ENCODE measurements around the gene MARCHF4. TPM values are rescaled to one million over a fixed set of nuclear protein-coding genes. Genes with fewer than 3 reads are reported as not detected.

Gene MARCHF4
- total RNA-seq, 1 experiment from 2014 or later, result not detected

DNA sequence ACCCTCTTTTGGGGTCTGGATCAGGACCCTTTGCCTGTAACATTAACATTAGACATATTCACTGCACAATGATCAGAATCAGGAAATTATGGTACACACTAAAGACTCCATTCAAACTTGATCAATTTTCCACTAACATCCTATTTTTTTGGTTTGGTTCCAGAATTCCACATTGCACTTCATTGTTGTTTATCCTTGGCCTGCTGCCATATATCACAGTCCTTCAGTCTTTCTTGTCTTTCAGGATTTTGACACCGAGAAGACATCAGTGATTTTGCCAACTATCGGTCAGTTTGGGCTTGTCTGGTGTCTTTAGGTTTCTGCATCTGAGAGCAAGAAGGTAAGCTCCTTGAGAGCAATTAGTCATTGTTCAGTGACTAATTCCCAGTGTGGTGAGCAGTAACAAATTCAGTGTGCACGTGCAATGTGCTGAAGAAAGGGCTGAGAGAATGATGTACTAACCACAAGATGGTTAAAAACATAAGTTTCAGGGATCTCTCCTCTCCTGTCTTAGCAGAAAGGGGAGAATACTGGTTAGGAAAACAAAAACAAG, 23.5 kb downstream of the MARCHF4 start:
- TF ChIP-seq, protein P1, sequence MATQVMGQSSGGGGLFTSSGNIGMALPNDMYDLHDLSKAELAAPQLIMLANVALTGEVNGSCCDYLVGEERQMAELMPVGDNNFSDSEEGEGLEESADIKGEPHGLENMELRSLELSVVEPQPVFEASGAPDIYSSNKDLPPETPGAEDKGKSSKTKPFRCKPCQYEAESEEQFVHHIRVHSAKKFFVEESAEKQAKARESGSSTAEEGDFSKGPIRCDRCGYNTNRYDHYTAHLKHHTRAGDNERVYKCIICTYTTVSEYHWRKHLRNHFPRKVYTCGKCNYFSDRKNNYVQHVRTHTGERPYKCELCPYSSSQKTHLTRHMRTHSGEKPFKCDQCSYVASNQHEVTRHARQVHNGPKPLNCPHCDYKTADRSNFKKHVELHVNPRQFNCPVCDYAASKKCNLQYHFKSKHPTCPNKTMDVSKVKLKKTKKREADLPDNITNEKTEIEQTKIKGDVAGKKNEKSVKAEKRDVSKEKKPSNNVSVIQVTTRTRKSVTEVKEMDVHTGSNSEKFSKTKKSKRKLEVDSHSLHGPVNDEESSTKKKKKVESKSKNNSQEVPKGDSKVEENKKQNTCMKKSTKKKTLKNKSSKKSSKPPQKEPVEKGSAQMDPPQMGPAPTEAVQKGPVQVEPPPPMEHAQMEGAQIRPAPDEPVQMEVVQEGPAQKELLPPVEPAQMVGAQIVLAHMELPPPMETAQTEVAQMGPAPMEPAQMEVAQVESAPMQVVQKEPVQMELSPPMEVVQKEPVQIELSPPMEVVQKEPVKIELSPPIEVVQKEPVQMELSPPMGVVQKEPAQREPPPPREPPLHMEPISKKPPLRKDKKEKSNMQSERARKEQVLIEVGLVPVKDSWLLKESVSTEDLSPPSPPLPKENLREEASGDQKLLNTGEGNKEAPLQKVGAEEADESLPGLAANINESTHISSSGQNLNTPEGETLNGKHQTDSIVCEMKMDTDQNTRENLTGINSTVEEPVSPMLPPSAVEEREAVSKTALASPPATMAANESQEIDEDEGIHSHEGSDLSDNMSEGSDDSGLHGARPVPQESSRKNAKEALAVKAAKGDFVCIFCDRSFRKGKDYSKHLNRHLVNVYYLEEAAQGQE (IDR thresholded peaks at IDR 0.05; ENCODE audit: low read depth), result no peak
- TF ChIP-seq FOSL1 (IDR thresholded peaks at IDR 0.05; ENCODE audit: low read depth), result 0 out of 2 replicates have a peak, but pooled peaks have one; percentile 20
- Histone ChIP-seq H3K9ac (ENCODE audit: low read length) (no peak overlapping the region), H3K27ac (ENCODE audit: low read depth, low read length) (no peak overlapping the region), H3K27me3 (ENCODE audit: insufficient read depth, low read length) (peaks cover 9% of the 10 kb centered on the region), H3K79me2 (ENCODE audit: insufficient read depth, low read length) (no peaks in the 10 kb centered on the region), H3K4me1 (ENCODE audit: control insufficient read depth in 1 of 2, insufficient read depth in 2 of 2, low read length in 2 of 2) (peaks cover 0 to 11% of the 10 kb centered on the region in 2 experiments; a peak in 2 of 4 replicates), H3K36me3 (ENCODE audit: control insufficient read depth in 1 of 2, insufficient read depth in 2 of 2, low read length in 2 of 2) (no peaks in the 10 kb centered on the region), H3K4me2 (ENCODE audit: low read length) (no peak overlapping the region), H3K9me3 (ENCODE audit: control insufficient read depth in 1 of 2, insufficient read depth in 1 of 2, low read depth in 1 of 2, low read length in 2 of 2) (no peaks in the 10 kb centered on the region), H4K20me1 (ENCODE audit: insufficient read depth) (no peaks in the 10 kb centered on the region), H3K9me2 (ENCODE audit: insufficient read depth) (no peaks in the 10 kb centered on the region), H2AFZ (ENCODE audit: low read depth, low read length, poor library complexity, severe bottlenecking) (no peak overlapping the region), H3K4me3 (replicated peaks in 1 of 2; ENCODE audit: low read depth in 1 of 2, low read length in 2 of 2) (no peak overlapping the region)
- POLR2A ChIA-PET, result no interaction called here
- RAD21 ChIA-PET (ENCODE audit: low non-redundant PET in 1 of 2, low total read pairs in 2 of 2, uncharacterized antibody in 2 of 2, unreplicated experiment in 2 of 2), result no interaction called here
- ATAC-seq (no peak; the same call in 1 of the 2 replicates), DNase-seq (ENCODE audit: low read depth, low spot score) (no peak)
- CTCF ChIA-PET, result no interaction called here
- intact Hi-C loops (cut with micrococcal nuclease), result no loop called here
- BruUV-seq (replicated peaks), result no TSS peak

DNA sequence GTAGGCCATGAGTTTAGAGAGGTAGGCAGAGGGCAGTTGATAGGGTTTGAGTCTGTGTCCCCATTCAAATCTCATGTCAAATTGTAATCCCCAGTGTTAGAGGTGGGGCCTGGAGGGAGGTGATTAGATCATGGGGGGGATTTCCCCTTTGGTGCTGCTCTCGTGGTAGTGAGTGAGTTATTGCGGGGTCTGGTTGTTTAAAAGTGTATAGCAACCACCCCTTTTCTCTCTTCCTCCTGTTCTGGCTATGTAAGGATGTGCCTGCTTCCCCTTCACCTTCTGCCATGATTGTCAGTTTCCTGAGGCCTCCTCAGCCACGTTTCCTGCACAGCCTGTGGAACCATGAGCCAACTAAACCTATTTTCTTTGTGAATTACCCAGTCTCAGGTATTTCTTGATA, 25.5 kb downstream of the MARCHF4 start:
- TF ChIP-seq CEBPB (IDR thresholded peaks at IDR 0.05; ENCODE audit: low read depth) (no peak), FOSL1 (IDR thresholded peaks at IDR 0.05; ENCODE audit: low read depth) (no peak), EGR1 (IDR thresholded peaks at IDR 0.05; ENCODE audit: low read depth) (no peak), CBX3 (IDR thresholded peaks at IDR 0.05; ENCODE audit: low read depth) (no peak), TCF7L2 (IDR thresholded peaks at IDR 0.05; ENCODE audit: borderline replicate concordance, extremely low read depth, insufficient read depth, insufficient read length) (no peak), YY1 (IDR thresholded peaks at IDR 0.05; ENCODE audit: extremely low read depth, insufficient replicate concordance, low read depth, low read length) (no peak), POLR2AphosphoS5 (IDR thresholded peaks at IDR 0.05; ENCODE audit: low read depth, low read length) (no peak)
- TF ChIP-seq, protein P2, sequence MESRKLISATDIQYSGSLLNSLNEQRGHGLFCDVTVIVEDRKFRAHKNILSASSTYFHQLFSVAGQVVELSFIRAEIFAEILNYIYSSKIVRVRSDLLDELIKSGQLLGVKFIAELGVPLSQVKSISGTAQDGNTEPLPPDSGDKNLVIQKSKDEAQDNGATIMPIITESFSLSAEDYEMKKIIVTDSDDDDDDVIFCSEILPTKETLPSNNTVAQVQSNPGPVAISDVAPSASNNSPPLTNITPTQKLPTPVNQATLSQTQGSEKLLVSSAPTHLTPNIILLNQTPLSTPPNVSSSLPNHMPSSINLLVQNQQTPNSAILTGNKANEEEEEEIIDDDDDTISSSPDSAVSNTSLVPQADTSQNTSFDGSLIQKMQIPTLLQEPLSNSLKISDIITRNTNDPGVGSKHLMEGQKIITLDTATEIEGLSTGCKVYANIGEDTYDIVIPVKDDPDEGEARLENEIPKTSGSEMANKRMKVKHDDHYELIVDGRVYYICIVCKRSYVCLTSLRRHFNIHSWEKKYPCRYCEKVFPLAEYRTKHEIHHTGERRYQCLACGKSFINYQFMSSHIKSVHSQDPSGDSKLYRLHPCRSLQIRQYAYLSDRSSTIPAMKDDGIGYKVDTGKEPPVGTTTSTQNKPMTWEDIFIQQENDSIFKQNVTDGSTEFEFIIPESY (IDR thresholded peaks at IDR 0.05; ENCODE audit: extremely low read depth, insufficient replicate concordance, low read length), result no peak
- Histone ChIP-seq H3K4me1 (ENCODE audit: control insufficient read depth in 1 of 2, insufficient read depth in 2 of 2, low read length in 2 of 2) (peaks cover 0 to 11% of the 10 kb centered on the region in 2 experiments; a peak in 2 of 4 replicates), H3K9me3 (ENCODE audit: control insufficient read depth in 1 of 2, insufficient read depth in 1 of 2, low read depth in 1 of 2, low read length in 2 of 2) (no peaks in the 10 kb centered on the region), H4K20me1 (ENCODE audit: insufficient read depth) (no peaks in the 10 kb centered on the region), H3K79me2 (ENCODE audit: insufficient read depth, low read length) (no peaks in the 10 kb centered on the region), H3K27me3 (ENCODE audit: insufficient read depth, low read length) (peaks cover 15% of the 10 kb centered on the region; the same call in 1 of the 2 replicates), H2AFZ (ENCODE audit: low read depth, low read length, poor library complexity, severe bottlenecking) (no peak overlapping the region), H3K27ac (ENCODE audit: low read depth, low read length) (no peak overlapping the region), H3K9ac (ENCODE audit: low read length) (no peak overlapping the region), H3K36me3 (ENCODE audit: control insufficient read depth in 1 of 2, insufficient read depth in 2 of 2, low read length in 2 of 2) (no peaks in the 10 kb centered on the region), H3K4me2 (ENCODE audit: low read length) (no peak overlapping the region), H3K9me2 (ENCODE audit: insufficient read depth) (no peaks in the 10 kb centered on the region), H3K4me3 (replicated peaks in 1 of 2; ENCODE audit: low read depth in 1 of 2, low read length in 2 of 2) (no peak overlapping the region)
- RAD21 ChIA-PET (ENCODE audit: low non-redundant PET in 1 of 2, low total read pairs in 2 of 2, uncharacterized antibody in 2 of 2, unreplicated experiment in 2 of 2), result no interaction called here
- intact Hi-C loops (cut with micrococcal nuclease), result no loop called here
- no TSS peak for BruUV-seq (replicated peaks)
- DNase-seq (ENCODE audit: low read depth, low spot score) (no peak), ATAC-seq (no peak)
- CTCF ChIA-PET, result no interaction called here
- POLR2A ChIA-PET, result no interaction called here

All from HCT116 (cell line).